GM12878 (cell line): ENCODE measurements around the gene DMBX1. TPM values are rescaled to one million over a fixed set of nuclear protein-coding genes. Genes with fewer than 3 reads are reported as not detected.

Source experiments
- ATAC-seq: fragments of 200-7000 bp; cut with Tn5 transposase; 3 replicates; pipeline ENCODE4 v1.9.1; 2020; ENCODE audit warnings: mild to moderate bottlenecking, moderate library complexity
- BruUV-seq: library from RNA; stranded (reverse); fragments of 400-500 nt; replicated peaks from 2 replicates; lab custom pipeline; 2021; lab: Mats Ljungman, UMichigan
- CTCF ChIA-PET: fragments of 300-600 bp; sonication (Branson Sonifier 250); formaldehyde crosslinking; extraction: SDS; loops from one replicate; lab custom pipeline; 2021; ENCODE audit warnings: inconsistent platforms; lab: Yijun Ruan, JAX
- POLR2A ChIA-PET: fragments of 350-600 bp; formaldehyde crosslinking; extraction: SDS; loops from one replicate; lab custom pipeline; 2021; ENCODE audit warnings: inconsistent platforms; lab: Charles Lee
- RAD21 ChIA-PET: fragments of 300-600 bp; sonication (Branson Sonifier 250); formaldehyde crosslinking; loops from one replicate; lab custom pipeline; 2023; ENCODE audit warnings: antibody characterized with exemption; ENCODE audit not compliant: unreplicated experiment; lab: Charles Lee
- SMC1A ChIA-PET: fragments of 300-600 bp; sonication (Branson Sonifier 250); formaldehyde crosslinking; loops from one replicate; lab custom pipeline; 2023; ENCODE audit not compliant: unreplicated experiment, uncharacterized antibody; lab: Charles Lee
- DNase-seq: peaks from one replicate; pipeline ENCODE4 v3.0.0-alpha.2; 2011; ENCODE audit warnings: low read depth, low spot score
- FAIRE-seq: peaks from 3 replicates; lab custom pipeline; 2011; peaks lifted over from hg19 to GRCh38; lab: Jason Lieb, UNC
- H2AFZ ChIP-seq: 2 replicates; pipeline ENCODE4 v1.6.0; 2011; ENCODE audit warnings: low read depth, low read length, control low read depth; ENCODE audit not compliant: control insufficient read depth
- H3K27ac ChIP-seq: 2 replicates; pipeline ENCODE4 v1.5.1; 2011; ENCODE audit warnings: control low read depth; ENCODE audit not compliant: control insufficient read depth, insufficient read depth
- H3K27me3 ChIP-seq, 2 experiments: replicated peaks in 1 of 2; 2 replicates each; pipeline versions ENCODE4 v1.6.0 to v1.6.1; 2011; ENCODE audit warnings: low read length in 1 of 2; ENCODE audit not compliant: control insufficient read depth in 2 of 2, insufficient read depth in 2 of 2
- H3K36me3 ChIP-seq, 2 experiments: 2 replicates each; pipeline ENCODE4 v1.5.1; 2011; ENCODE audit warnings: low read length in 1 of 2; ENCODE audit not compliant: control insufficient read depth in 2 of 2, insufficient read depth in 2 of 2
- H3K4me1 ChIP-seq: 2 replicates; pipeline ENCODE4 v1.6.1; 2011; ENCODE audit warnings: mild to moderate bottlenecking, low read length, moderate library complexity, mixed read lengths; ENCODE audit not compliant: control insufficient read depth, insufficient read depth
- H3K4me2 ChIP-seq: 2 replicates; pipeline ENCODE4 v1.6.0; 2011; ENCODE audit warnings: control low read depth; ENCODE audit not compliant: control insufficient read depth, insufficient read depth
- H3K4me3 ChIP-seq: fragments of 200-600 bp; sonication (generic); 2 replicates; pipeline ENCODE4 v1.5.1; 2016
- H3K79me2 ChIP-seq: 2 replicates; pipeline ENCODE4 v1.6.0; 2011; ENCODE audit warnings: low read length; ENCODE audit not compliant: control insufficient read depth, insufficient read depth
- H3K9ac ChIP-seq: 2 replicates; pipeline ENCODE4 v1.8.0; 2011; ENCODE audit warnings: low read length, control low read depth, mixed read lengths; ENCODE audit not compliant: control insufficient read depth, insufficient read depth
- H3K9me3 ChIP-seq: replicated peaks from 3 replicates; pipeline ENCODE4 v1.5.1; 2011; ENCODE audit warnings: mild to moderate bottlenecking, low read length; ENCODE audit not compliant: control insufficient read depth, insufficient read depth
- H4K20me1 ChIP-seq: 2 replicates; pipeline ENCODE4 v1.6.0; 2011; ENCODE audit not compliant: control insufficient read depth, insufficient read depth
- ATF7 ChIP-seq: fragments of 450-650 bp; IDR thresholded peaks from 2 replicates; pipeline ENCODE4 v1.6.1; 2016; ENCODE audit warnings: low read depth, mild to moderate bottlenecking
- CHD4 ChIP-seq: fragments of 200-600 bp; sonication (generic); IDR thresholded peaks from 2 replicates; pipeline ENCODE4 v1.6.1; 2016; ENCODE audit warnings: mild to moderate bottlenecking
- CREM ChIP-seq: IDR thresholded peaks from 2 replicates; pipeline ENCODE4 v1.6.1; 2014; ENCODE audit warnings: antibody characterized with exemption, low read depth
- ELK1 ChIP-seq: IDR thresholded peaks from 2 replicates; pipeline ENCODE4 v1.6.1; 2012; ENCODE audit warnings: low read depth, low read length, improper control_type of control experiment
- EZH2 ChIP-seq: IDR thresholded peaks from 2 replicates; pipeline ENCODE4 v1.6.1; 2012; ENCODE audit warnings: low read depth, mild to moderate bottlenecking, control low read depth, inconsistent platforms, low read length, borderline replicate concordance; ENCODE audit not compliant: control insufficient read depth
- HDAC6 ChIP-seq: fragments of 200-600 bp; sonication (generic); IDR thresholded peaks from one replicate; pipeline ENCODE4 v1.8.0; 2017; ENCODE audit warnings: antibody characterized with exemption; ENCODE audit not compliant: unreplicated experiment
- IRF5 ChIP-seq: fragments of 450-650 bp; IDR thresholded peaks from 2 replicates; pipeline ENCODE4 v1.6.1; 2017; ENCODE audit warnings: borderline replicate concordance
- KLF5 ChIP-seq: fragments of 450-650 bp; IDR thresholded peaks from 2 replicates; pipeline ENCODE4 v1.6.1; 2014; ENCODE audit warnings: mild to moderate bottlenecking; ENCODE audit not compliant: partially characterized antibody
- NKRF ChIP-seq: fragments of 450-650 bp; conservative IDR thresholded peaks from 2 replicates; pipeline ENCODE4 v1.6.1; 2017; ENCODE audit warnings: mild to moderate bottlenecking, moderate library complexity
- SIX5 ChIP-seq: IDR thresholded peaks from 2 replicates; pipeline ENCODE4 v1.6.1; 2011; ENCODE audit warnings: mild to moderate bottlenecking, low read depth, low read length, moderate library complexity; ENCODE audit not compliant: severe bottlenecking
- SMAD5 ChIP-seq: IDR thresholded peaks from 2 replicates; pipeline ENCODE4 v1.6.1; 2016; ENCODE audit warnings: antibody characterized with exemption, low read depth
- SPI1 ChIP-seq: IDR thresholded peaks from 2 replicates; pipeline ENCODE4 v1.6.1; 2011; ENCODE audit warnings: low read depth, mild to moderate bottlenecking, low read length, moderate library complexity, borderline replicate concordance; ENCODE audit not compliant: insufficient read depth
- USF1 ChIP-seq: IDR thresholded peaks from 2 replicates; pipeline ENCODE4 v1.6.1; 2011; ENCODE audit warnings: borderline replicate concordance, low read depth, mild to moderate bottlenecking, moderate library complexity, mixed read lengths, low read length; ENCODE audit not compliant: insufficient read depth; ENCODE audit errors: extremely low read length
- YY1 ChIP-seq: IDR thresholded peaks from 2 replicates; pipeline ENCODE4 v1.6.1; 2011; ENCODE audit warnings: low read depth, mild to moderate bottlenecking, low read length
- ZNF687 ChIP-seq: fragments of 450-650 bp; IDR thresholded peaks from 2 replicates; pipeline ENCODE4 v1.6.1; 2017; ENCODE audit warnings: mild to moderate bottlenecking, moderate library complexity
- WGBS: methylation state at CpG from one replicate; pipeline ENCODE4 v1.1.6; 2016; ENCODE audit warnings: low lambda C conversion rate; ENCODE audit not compliant: insufficient replicate concordance, insufficient coverage; ENCODE audit errors: missing lambda C conversion rate; 5-methylcytosine and 5-hydroxymethylcytosine counted together
- in situ Hi-C: fragments of 300-500 bp; cut with MboI; formaldehyde crosslinking; loops from 9 replicates; pipeline ENCODE4 v1.14.3; 2018; ENCODE audit warnings: mixed read lengths
- intact Hi-C: fragments of 100-400 bp; cut with micrococcal nuclease; formaldehyde crosslinking; loops from one replicate; pipeline ENCODE4 v1.14.2; 2022; ENCODE audit not compliant: unreplicated experiment
- polyA plus RNA-seq, 11 experiments: library from polyadenylated mRNA; depleted of rRNA in 4 of 11; unstranded in 6 of 11; stranded (reverse) in 5 of 11; fragments of >200 nt; fragmentation: Nextera tagmentation in 4 of 11; fragmentation: Illumina TruSeq in 1 of 11; extraction: Ambion mirVana in 4 of 11; extraction: Trizol in 1 of 11; gene quantifications; 1 replicate in 1 of 11; 2 replicates in 10 of 11; pipeline versions ENCODE4 v1.2.1 to v1.2.3, GENCODE V29; 2011 to 2016; ENCODE audit warnings: inconsistent platforms in 2 of 11, missing spikeins in 2 of 11, low read depth in 1 of 11
- total RNA-seq, 4 experiments: library from RNA; depleted of rRNA in 3 of 4; stranded (reverse); fragments of >200 nt in 3 of 4; fragmentation: Illumina TruSeq in 1 of 4; extraction: Trizol in 1 of 4; gene quantifications; 2 replicates each; pipeline versions ENCODE4 v1.2.1 to v1.2.3, GENCODE V29; 2013 to 2021

The DMBX1 gene
- total and polyA plus RNA-seq, 10 of the 15 experiments (the other 5 are each of a cell fraction or from before 2014, with no cell fraction given), result 0.03 TPM; not detected in 9

- ChIA-PET CTCF (interaction anchor here (1.4 to 2.0 kb wide), 2 partner anchors 12 to 50 kb away, joined by 3 to 6 read pairs; no protein-coding TSS in a partner anchor), RAD21 (no interaction called here), POLR2A (no interaction called here), SMC1A (no interaction called here)
- Histone ChIP-seq H4K20me1 (no peaks in the 10 kb centered on the region), H3K9ac (no peak overlapping the region), H3K4me3 (no peak overlapping the region), H3K79me2 (no peaks in the 10 kb centered on the region), H3K36me3 (no peaks in the 10 kb centered on the region), H3K4me2 (no peak overlapping the region), H3K27me3 (peaks cover 4 to 12% of the 10 kb centered on the region in 2 experiments; a peak in 2 of 4 replicates), H3K4me1 (no peaks in the 10 kb centered on the region), H3K27ac (no peak overlapping the region), H2AFZ (no peak overlapping the region), H3K9me3 (no peaks in the 10 kb centered on the region)
- WGBS, result 0% methylated on average over 1 of the region's 1 CpG
- DNase-seq (no peak), FAIRE-seq (no peak), ATAC-seq (no peak)
- in situ Hi-C loops (no loop called here), intact Hi-C loops (no loop called here)
- no TSS peak for BruUV-seq
- TF ChIP-seq SIX5 (no peak), KLF5 (no peak), SMAD5 (no peak), ZNF687 (no peak), USF1 (no peak), CHD4 (no peak), CREM (no peak), ELK1 (no peak), ATF7 (no peak), HDAC6 (no peak), EZH2 (no peak), IRF5 (no peak), YY1 (no peak), NKRF (no peak), SPI1 (no peak)
These were observed 46.9 kb downstream of the DMBX1 start for GRCh38 chr1:46536527-46536926.
